Suppressor macrophage treated with lipopolysaccharide for 4 hours (primary cell): ENCODE measurements around the gene MRPS5.
"Not testable (repeated sequence)": the region's sequence is repeated elsewhere in the genome, so short reads cannot be mapped to it uniquely, and the experiment has no call there.

Experiments
- DNase-seq: peaks from one replicate; pipeline ENCODE4 v3.0.0-alpha.2; 2020

MRPS5 gene

DNA sequence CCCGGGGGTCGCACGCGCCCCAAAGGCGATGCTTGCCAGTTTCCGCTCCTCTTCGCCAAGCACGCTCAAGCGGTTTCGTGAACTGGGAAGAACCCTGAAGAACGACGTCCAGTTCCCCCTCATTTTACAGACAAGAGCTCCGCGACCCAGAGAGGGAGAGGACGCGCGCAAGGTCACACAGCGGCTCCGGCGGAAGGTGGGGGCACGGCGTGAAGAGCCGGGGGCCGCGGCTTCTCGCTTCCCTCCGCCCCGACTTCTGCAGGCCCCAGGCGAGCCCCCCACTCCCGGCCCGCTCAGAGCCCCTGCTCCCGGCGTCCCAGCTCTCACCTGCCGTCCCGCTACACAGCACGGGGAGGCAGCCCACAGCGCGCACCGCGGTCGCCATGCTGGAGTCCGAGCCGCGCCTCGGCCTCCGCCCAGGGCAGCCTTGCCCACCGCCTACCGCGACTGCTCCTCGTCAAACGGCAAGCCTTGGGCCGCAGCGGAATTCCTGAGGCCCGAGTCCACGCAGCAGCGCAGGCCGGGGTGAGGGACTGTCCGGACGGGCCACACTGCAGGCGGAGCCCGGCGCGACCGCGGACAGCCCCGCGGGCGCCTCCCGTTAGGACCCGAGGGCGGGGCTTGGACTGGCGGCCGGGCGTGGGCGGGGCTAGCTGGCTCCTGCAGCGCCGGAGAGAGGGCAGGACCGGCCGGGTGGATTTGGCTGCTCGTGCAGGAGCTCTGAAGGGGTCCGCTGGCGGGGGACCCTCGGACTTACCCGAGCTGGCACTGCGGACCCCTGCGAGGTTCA, at the start of gene MRPS5:
TSS of gene MRPS5 (minus strand) at position 402 of the 790 bp plus-strand sequence. CDS start at position 385, 17 bp downstream.
- DNase-seq = peak; percentile 93

DNA sequence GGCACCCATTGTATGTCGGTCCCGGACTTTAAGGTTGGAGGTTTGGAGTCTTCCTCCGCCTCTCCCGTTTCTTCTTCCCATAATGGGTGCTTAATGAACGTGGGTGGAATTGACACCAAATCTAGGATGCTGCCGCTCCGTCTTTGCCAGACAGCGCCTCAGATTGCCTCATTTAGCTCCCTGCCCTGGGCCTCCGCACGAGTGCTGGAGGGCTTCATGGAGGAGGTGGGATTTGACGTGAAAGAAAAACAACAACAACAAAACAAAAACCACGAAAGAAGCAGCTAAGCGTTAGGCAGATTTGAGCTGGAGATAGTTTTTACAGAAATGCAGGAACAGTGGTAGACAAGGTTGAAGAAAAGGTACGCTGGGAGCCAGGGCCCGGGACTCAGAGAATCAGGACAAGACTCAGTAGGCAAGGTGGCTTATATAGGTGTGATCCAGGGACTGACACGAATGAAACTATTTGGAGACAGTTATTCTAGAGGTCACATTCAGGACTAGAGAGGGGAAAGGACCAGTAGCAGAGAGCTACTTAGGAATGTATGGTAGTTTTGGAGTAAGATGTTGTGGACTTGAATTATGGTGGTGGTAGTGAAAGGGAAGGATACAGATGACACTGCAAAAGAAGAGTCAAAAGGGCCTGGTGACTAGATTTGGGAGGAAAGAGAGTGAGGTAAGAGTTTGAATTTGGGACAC, 44.6 kb upstream of the MRPS5 start:
- no peak for DNase-seq

DNA sequence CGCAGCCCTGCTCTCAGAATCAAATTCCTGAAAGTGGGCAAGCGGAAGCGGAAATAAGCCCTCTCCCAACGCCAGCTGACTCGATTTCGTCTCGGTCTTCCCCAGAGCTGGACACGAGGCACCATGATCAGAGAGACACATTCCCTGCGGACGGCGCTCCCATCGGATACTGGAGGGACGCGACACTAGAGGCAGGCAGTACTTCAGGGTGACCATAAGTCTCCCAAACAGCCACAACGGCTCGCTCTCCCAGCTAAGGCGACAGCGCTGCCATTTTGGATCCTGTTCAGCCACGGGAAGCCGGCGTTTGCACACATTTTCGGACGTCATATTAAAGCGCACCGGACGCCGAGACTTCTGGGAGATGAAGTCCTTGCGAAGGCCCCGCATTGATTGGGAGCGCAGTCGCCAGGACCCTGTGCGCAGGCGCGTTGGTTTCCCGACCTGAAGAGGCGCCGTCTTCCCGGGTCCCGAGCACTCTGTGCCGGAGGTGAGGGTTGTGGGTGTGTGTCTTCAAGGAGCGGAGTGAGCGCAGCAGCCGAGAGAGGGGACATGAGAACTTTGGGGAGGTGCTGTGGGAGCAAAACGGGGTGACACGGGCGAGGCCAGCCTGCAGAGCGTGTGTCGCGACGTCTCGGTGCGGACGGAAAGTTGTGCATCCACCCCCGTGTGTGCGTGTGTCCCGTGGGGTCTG, 43.9 kb upstream of the MRPS5 start, which contains the start of gene ZNF2:
TSS of gene ZNF2 (plus strand) at position 439 of the 694 bp plus-strand sequence. CDS start 10,418 bp downstream, outside the sequence.
- DNase-seq = peak; percentile 98

DNA sequence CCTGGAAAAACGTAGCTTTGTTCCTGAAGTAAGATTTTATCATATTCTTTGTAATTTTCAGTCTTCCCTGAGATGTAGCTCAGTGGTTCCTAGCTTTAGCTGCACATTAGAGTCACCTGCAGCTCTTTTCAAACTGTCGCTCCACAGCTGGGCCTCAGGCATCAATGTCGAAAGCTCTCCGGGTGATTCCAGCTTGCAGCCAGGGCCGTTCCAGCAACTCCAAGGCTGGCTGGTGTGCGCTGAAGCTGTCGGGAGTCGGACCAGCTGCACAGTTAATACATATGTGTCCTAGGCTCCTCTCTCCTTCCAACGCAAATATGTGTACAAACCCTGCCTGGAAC, 43.4 kb upstream of the MRPS5 start:
- DNase-seq = no peak

DNA sequence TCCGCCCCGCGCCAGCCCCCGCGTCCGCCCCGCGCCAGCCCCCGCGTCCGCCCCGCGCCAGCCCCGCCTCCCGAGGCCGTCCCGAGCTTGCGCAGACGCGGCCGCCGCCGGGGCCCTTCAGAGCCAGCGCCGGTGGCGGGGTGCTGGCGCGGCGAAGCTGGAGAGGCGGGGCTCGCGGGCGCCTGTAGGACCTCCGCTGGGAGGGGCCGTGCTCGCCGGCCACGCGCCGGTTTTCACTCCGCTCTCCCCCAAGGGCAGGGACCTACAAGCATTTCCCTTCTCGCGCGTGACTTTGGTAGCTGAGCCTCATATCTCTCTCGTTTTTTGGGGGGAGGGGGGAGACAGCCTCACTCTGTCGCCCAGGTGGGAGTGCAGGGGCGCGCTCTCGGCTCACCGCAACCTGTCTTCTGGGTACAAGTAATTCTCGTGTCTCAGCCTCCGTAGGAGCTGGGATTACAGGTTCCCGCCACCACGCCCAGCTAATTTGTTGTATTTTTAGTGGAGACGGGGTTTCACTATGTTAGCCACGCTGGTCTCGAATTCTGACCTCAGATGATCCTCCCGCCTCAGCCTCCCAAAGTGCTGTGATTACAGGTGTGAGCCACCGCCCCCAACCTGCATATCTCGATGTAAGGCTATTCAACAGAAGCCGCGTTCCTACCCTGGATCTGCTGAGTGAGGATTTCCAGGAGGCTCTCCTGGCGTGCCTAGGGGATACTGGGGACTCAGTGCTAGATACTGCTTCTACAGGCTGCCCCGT, 38.3 kb upstream of the MRPS5 start, which contains the start of gene ZNF514:
TSS of gene ZNF514 (minus strand) at position 159 of the 760 bp plus-strand sequence. CDS start 6,595 bp downstream, outside the sequence.
- peak; percentile 72 for DNase-seq

DNA sequence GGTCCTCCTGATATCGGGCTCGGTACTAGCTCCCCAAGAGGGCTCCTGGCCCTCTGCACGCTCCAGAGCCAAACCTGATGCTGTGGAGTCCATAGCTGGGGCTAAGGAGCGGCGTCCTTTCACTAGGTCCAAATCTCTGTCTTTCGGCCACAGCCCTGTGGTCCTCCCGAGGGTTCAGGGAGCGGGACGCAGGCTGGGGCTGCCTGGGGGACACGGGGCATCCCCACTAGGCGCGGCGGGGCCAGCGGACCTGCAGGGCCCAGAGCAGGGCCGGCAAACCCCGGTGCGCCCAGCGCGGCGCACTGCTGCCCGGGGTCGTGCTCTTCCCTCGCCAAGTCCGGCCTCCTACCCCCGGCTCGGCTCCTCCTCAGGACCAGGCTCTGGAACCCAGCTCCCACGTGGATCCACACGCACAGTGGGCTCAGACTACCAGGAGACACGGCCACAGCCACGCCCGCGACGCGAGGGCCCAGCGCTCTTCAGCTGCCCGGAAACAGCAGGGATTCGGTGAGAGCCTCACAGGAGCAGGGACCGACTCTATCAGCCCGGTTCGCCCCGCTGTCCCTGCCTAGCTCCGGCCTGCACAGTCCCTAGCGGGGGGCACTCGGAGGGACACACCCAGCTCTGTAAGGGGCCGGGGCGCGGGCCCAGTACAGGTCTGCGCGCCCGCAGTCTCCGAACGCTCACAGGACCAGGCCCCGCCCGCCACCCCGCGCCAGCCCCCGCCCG, 37.4 kb upstream of the MRPS5 start:
- DNase-seq = peak; percentile 22

DNA sequence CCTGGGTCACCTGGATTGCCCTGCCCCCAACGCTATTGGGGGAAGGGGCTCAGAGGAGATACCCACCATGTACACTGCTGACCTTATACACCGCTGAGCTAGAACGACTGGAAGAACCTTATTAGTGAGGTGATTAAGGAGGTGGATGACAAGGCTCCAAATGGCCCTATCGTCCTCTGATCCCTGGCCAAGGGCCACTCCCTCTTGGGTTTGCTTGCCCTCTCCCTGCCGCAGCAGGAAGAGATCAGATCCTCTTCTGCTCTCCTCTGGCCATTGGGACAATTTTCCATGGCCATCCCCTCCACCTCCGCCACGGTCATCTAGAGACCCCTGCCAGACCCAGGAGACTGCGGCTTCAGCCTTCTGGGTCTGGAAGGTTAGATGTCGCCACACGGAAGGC, 36.8 kb upstream of the MRPS5 start:
- DNase-seq = no peak

DNA sequence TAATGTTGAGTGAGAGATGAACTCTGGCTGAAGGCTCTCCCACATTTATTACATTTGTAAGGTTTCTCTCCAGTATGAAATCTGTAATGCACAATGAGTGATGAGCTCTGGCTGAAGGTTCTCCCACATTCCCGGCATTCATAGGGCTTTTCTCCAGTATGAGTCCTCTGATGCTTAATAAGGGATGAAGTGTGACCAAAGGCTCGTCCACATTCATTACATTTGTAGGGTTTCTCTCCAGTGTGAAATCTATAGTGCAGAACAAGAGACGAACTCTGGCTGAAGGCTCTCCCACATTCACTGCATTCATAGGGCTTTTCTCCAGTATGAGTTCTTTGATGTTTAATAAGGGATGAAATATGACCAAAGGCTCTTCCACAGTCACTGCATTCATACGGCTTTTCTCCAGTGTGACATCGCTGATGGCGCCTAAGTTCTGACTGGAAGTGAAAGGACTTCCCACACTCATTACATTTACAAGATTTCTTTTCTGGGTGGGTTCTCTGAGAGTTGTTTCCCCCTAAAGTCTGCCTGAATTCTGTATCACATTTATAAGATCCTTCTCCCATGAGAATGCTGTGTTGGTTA, 27.9 kb upstream of the MRPS5 start:
- DNase-seq = no peak

DNA sequence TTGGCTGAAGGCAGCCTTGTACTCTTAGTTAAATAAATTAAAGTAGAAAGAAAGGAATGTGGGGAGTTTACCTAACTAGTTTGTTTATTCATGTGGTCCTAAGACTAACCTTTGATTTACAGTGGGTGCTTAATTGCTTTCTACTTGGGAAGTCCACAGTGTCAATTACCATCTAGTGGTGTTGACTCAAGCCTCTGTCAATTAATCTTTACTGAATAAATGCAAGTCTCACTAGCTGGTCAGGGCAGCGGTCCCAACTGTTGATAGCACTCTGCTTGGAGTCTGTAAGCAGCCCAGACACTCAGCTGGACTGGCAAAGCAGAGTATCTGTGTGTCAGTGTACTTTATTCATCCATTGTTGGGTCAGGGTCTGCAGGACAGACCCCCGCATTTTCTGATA, 22.2 kb upstream of the MRPS5 start:
- no peak for DNase-seq

DNA sequence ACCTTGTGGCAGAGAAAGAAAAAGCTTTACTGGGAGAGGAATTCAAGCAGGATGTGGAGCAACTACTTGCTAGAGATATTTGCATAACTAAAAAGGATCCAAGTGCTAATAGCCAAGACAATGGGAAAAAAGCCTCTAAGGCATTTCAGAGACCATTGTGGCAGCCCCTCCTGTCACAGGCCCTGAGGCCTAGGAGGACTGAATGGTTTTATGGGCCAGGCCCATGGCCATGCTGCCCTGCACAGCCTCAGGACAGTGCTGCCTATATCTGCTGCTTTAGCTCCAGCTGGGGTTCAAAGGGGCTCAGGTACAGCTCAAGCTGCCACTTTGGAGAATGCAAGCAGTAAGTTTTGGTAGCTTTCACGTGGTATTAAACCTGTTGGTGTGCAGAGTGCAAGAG, 17.1 kb upstream of the MRPS5 start:
- DNase-seq = no peak

DNA sequence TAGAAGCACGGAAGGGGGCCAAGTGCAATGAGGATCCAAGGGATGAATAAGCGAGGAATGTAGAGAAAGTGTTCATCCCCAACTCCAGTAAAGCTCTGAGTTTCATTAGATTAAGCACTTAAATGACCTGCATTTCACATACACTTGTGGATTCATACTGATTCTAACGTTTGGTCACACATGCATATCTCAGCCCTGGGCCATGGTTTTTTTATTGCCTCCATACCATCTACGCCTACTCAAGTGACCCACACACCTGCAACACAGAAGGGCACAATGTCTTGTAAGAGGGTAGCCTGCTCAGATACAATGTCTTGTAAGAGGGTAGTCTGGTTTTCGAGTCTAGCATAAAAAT, 566 bp upstream of the MRPS5 start:
- DNase-seq = no peak

DNA sequence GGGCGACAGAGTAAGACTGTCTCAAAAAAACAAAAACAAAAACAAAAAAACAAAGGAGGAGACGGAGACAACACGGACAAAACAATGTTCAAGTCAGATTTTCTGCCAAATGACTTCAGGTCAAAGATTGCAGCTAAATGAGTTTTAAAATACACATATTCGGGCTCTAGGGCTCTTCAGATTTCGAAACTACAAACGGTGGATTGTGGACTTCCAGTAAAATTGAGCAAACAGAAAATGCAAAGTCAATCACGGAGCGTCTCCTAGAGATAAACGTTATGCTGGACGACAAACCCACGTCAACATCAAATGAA, 558 bp downstream of the MRPS5 start:
- no peak for DNase-seq

DNA sequence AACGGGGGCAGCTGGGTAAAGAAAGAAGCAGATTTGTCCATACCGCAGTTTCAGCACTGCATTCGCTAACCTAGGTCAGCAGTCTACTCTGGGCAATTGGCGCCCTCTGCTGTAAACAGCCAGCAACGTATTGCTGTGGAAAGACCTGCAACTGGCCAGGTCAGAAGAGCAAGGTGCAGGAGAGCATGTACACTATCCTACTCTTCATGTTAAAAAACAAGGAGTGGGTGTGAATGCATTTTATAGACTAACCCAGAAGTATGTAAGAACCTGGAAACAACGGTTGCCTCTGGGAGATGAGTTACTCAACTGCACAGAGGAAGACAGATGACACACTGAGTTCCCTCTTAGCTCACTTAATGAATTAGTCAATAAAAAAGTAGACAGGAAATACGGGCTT, 6.2 kb downstream of the MRPS5 start:
- DNase-seq = peak; percentile 47

DNA sequence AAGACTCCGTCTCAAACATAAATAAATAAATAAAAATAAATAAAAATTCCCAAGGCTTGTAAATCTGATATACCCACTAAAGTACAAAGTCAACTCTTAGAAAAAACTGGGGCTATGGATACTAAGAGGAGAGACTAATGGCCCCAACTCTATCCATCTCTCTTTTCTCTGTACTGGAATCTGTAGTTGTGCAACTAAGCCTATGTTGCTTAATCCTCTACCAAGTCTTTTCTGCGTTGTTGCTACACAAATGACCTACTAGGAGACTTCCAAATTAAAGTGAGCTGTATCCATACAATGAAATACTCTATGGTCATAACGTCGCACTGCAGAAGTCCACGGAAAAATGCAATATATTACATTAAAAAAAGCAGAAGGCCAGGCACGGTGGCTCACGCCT, 8.1 kb downstream of the MRPS5 start:
- DNase-seq = no peak

DNA sequence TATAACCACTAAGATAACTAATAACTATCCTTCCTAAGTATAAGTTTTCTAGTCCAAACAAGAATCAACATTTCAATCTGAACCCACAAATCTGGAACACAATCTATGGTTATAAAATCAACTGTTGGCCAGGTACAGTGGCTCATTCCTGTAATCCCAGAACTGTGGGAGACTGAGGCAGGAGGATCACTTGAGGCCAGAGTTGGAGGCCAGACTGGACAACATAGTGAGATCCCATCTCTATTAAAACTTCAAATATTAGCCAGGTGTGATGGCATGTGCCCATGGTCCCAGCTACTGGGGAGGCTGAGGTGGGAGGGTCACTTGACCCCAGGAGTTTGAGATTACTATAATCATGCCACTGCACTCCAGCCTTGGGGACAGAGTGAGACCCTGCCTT, 11.2 kb downstream of the MRPS5 start:
- no peak for DNase-seq

DNA sequence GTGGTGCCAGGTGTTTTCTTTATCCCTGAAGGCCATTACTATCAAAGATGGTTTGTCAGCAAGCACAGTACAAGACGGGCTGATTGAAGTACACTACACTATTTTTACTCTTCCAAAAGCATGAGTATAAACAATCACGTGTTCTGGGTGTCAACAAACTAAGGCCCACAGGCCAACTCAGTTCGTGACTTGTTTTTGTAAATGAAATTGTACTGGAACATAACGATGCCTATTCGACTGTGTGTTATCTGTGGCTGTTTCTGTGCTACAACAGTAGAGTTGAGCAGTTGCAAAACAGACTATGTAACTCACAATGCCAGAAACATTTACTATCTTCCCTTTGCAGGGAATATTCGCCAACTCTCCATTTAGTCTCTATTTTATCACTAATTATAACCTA, 12.3 kb downstream of the MRPS5 start:
- no peak for DNase-seq

DNA sequence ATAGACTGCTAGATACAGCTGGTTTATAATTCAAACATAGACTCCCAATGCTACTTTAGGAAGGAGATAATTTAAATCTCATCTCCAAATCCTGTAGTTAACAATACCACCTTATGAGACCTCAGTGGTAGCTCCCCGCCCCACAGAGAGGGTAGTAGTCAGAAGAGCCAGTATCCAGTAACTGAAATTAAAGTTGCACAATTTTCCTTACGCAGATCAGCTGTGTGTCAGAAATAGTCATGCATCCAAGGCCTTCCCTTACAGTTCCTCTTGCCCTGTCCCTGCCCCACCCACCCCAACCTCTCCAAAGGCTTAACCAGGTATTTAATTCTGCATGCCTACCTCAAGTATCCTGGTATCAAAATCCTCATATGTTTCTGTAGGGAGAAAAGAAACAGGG, 15.5 kb downstream of the MRPS5 start:
- DNase-seq = peak; percentile 19

DNA sequence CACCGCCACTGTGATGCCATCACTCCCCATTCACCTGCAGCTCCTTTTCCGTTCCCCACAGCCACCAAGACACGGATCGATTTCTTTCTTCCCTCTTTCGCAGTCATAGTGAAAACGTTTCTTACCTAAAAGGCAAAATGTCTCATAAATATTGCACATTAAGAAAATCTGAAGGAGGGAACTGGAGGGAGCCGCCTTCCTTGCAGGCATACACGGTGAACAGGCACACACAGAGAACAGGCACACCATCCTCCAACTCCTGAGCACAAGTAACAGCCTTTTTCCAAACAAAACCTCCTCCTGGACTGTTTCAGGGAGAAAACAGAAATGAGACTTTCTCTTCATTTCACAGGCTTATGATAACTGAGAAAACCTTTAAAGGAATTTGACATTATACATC, 17.0 kb downstream of the MRPS5 start:
- no peak for DNase-seq

DNA sequence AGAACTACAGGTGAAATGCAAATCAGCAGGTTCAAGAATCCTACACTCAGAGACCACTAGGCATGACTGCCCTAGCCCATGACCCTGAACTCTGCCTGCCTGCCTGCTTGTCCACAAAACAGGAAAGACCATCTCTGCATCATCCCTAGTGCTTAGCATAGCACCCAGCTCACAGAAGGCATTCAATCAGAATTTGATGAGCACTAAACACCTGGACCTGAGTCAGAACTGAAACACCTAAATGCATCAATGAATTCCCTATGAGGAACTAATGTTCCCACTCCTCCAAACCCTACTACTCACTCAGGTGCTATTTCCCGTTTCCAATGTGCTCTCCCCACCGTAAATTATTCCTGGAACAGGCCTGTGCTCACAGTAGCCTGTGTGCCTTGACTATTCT, 21.7 kb downstream of the MRPS5 start:
- DNase-seq = no peak

DNA sequence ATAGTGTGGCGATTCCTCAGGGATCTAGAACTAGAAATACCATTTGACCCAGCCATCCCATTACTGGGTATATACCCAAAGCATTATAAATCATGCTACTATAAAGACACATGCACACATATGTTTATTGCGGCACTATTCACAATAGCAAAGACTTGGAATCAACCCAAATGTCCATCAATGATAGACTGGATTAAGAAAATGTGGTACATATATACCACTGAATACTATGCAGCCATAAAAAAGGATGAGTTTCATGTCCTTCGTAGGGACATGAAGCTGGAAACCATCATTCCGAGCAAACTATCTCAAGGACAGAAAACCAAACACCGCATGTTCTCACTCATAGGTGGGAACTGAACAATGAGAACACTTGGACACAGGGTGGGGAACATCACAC, 23.3 kb downstream of the MRPS5 start:
- not testable (repeated sequence) for DNase-seq

DNA sequence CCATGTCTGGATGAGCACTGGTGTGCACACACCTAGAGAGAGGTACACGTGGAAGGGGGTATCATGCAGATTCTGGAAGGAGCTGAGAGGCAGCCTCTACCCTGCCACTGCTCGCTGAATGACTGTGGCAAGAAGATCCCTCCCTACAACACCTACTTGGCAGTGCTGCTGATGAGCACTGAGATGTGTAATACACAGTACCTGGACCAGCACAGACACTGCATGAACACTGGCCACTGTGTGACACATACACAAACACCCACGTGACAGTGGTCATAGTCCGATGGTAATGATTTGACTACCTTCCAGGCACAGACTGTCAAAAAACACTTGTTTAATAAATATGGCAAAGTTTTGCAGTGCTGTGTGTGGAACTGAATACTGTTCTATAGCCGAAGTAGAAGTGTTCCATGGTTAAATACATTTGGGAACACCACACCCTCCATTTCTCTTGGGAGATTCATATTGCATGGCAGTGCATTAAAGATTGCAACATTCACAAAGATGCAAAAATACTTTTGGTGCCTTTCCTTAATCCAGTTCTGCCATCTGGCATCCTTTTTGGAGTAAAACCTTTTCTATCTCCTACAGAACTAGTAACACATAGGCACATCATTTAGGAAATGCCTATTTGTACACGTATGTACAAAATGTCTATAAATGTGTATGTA, 29.6 kb downstream of the MRPS5 start:
- no peak for DNase-seq

DNA sequence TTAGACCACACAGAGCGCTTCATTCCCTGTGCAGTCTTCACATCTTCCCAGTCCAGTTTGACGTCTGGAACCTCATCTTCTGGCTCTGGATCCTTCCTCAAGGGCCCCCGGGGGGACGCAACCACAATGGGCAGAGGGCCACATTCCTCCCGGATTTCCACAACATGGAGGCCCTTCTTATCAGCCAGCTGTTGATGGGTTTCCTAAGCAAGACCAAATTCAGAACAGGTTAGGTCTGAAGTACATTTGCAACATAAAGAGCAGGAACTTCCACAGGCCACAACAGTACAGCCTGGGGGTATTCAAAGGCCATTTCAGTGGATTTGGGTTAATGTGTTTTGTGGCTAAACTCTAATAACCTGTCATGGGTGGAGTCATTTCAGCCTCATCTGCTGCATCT, 34.2 kb downstream of the MRPS5 start:
- DNase-seq = no peak
